GM12864 (cell line): ENCODE measurements around the gene CDCP1.
"Not testable (repeated sequence)": the region's sequence is repeated elsewhere in the genome, so short reads cannot be mapped to it uniquely, and the experiment has no call there.

Source experiments
- DNase-seq: peaks from one replicate; pipeline ENCODE4 v3.0.0-alpha.2; 2011; ENCODE audit warnings: low read depth
- H3K4me3 ChIP-seq: 2 replicates; pipeline ENCODE4 v1.5.1; 2011; ENCODE audit warnings: mild to moderate bottlenecking, low read depth, low read length, control low read depth
- CTCF ChIP-seq: IDR thresholded peaks from 2 replicates; pipeline ENCODE4 v1.5.1; 2011; ENCODE audit warnings: low read depth, mild to moderate bottlenecking, moderate library complexity, low read length, control low read depth, inconsistent platforms; ENCODE audit errors: missing control alignments

CDCP1 gene

GRCh38 chr3:45079715-45080114 lies 66.5 kb downstream of the CDCP1 start:
- no peak for TF ChIP-seq CTCF
- no peak for DNase-seq
- no peak overlapping the region for H3K4me3 ChIP-seq

- no peak for TF ChIP-seq CTCF
- no peak for DNase-seq
- no peak overlapping the region for H3K4me3 ChIP-seq
These were observed 67.2 kb downstream of the CDCP1 start for GRCh38 chr3:45078910-45079522.

- not testable (repeated sequence) for H3K4me3 ChIP-seq
These were observed 67.9 kb downstream of the CDCP1 start for GRCh38 chr3:45078256-45078655.

GRCh38 chr3:45075821-45076625 lies 70.2 kb downstream of the CDCP1 start:
- no peak for DNase-seq
- no peak for TF ChIP-seq CTCF
- no peak overlapping the region for H3K4me3 ChIP-seq

More at GRCh38 chr3:45078256-45078655, 67.9 kb downstream of the CDCP1 start:
- DNase-seq = not testable (repeated sequence)

- DNase-seq = no peak
- no peak overlapping the region for H3K4me3 ChIP-seq
- no peak for TF ChIP-seq CTCF
These were observed 75.1 kb downstream of the CDCP1 start for GRCh38 chr3:45071075-45071474.

- no peak for DNase-seq
- H3K4me3 ChIP-seq = no peak overlapping the region
- TF ChIP-seq CTCF = no peak
These were observed 78.2 kb downstream of the CDCP1 start for GRCh38 chr3:45067941-45068340.

GRCh38 chr3:45067486-45067885 lies 78.7 kb downstream of the CDCP1 start:
- no peak for DNase-seq
- H3K4me3 ChIP-seq = no peak overlapping the region
- no peak for TF ChIP-seq CTCF
